IgD-negative memory B cell (primary cell): ENCODE results near the gene XIRP1. TPM values are rescaled to one million over a fixed set of nuclear protein-coding genes. Genes with fewer than 3 reads are reported as not detected.
A peak's percentile ranks its signal among the peaks of the same experiment; 100 is the strongest.
"Not testable (repeated sequence)": the region's sequence is repeated elsewhere in the genome, so short reads cannot be mapped to it uniquely, and the experiment has no call there.

Source experiments
- H3K27ac Mint-ChIP-seq, 3 donors: one replicate each; pipeline ENCODE4 v1.8.0; 2020 to 2022; ENCODE audit warnings: mild to moderate bottlenecking in 3 of 3, mixed read lengths in 3 of 3, moderate library complexity in 1 of 3
- H3K27me3 Mint-ChIP-seq: one replicate; pipeline ENCODE4 v1.8.0; 2021; ENCODE audit warnings: mixed read lengths
- H3K36me3 Mint-ChIP-seq: one replicate; pipeline ENCODE4 v1.8.0; 2020; ENCODE audit warnings: mild to moderate bottlenecking, mixed read lengths
- H3K4me1 Mint-ChIP-seq, 3 donors: one replicate each; pipeline ENCODE4 v1.8.0; 2020 to 2022; ENCODE audit warnings: mixed read lengths in 3 of 3, mild to moderate bottlenecking in 1 of 3
- H3K4me3 Mint-ChIP-seq, 4 donors: one replicate each; pipeline ENCODE4 v1.8.0; 2020 to 2022; ENCODE audit warnings: mild to moderate bottlenecking in 4 of 4, mixed read lengths in 4 of 4, moderate library complexity in 3 of 4
- H3K9me3 Mint-ChIP-seq, 3 donors: one replicate each; pipeline ENCODE4 v1.8.0; 2020 to 2021; ENCODE audit warnings: mixed read lengths in 3 of 3, mild to moderate bottlenecking in 1 of 3
- polyA plus RNA-seq: library from polyadenylated mRNA; unstranded; fragments of 300-500 nt; fragmentation: Illumina TruSeq; gene quantifications from one replicate; pipeline ENCODE4 v1.2.3, GENCODE V29; 2021

XIRP1 gene
- polyA plus RNA-seq, 1 donor from 2014 or later = not detected

DNA sequence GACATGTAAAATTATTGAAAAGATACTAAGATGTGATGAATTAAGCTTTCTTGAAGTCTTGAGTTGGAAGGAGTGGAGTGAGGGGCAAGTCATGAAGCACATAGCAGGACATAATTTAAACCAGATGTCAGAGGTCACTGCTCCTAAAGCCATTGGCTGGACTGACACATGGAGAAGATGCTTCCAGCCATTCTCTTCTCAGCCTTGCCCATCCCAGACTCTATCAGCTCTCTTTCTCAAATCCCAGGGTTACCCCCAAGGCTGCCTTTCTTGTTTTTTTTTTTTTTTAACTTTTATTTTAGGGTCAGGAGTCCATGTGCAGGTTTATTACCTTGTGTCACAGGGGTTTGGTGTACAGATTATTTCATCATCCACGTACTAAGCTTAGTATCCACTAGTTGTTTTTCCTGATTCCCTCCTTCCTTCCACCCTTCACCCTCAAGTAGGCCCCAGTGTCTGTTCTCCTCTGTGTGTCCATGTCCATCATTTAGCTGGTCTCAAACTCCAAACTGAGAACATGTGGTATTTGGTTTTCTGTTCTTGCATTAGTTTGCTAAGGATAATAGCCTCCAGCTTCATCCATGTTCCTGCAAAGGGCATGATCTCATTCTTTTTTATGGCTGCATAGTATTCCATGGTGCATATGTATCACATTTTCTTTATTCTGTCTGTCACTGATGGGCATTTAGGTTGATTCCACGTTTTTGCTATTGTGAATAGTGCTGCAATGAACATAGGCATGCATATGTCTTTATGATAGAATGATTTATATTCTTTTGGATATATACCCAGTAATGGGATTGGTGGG is 18.9 kb downstream of the XIRP1 start:
- peaks cover 0 to 7% (median 6%) of the 10 kb centered on the region in 3 donors for H3K4me1 Mint-ChIP-seq
- H3K4me3 Mint-ChIP-seq = no peak overlapping the region
- no peak overlapping the region for H3K27ac Mint-ChIP-seq
- H3K27me3 Mint-ChIP-seq = peaks cover 4% of the 10 kb centered on the region
- H3K9me3 Mint-ChIP-seq = peaks cover 0 to 2% (median 2%) of the 10 kb centered on the region in 3 donors
- no peaks in the 10 kb centered on the region for H3K36me3 Mint-ChIP-seq

DNA sequence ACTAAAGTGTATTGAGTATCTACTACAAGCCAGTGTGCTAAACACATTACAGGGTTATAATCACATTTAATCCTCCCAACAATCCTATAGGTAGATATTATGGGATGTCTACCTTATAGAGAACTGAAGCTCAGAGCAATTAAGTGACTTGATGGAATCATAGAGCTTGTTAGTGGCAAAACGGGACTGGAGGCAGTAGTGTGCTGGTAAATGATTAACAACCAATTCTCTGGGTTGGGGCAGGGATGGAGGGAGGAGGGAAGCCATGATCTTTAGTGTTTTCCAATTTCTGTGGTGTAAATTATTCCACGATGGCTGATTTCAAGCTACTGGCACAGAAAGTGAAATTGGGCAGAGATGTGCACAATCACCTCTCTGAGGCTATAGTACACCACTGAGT is 20.5 kb downstream of the XIRP1 start:
- Mint-ChIP-seq H3K36me3 (no peaks in the 10 kb centered on the region), H3K27ac (no peak overlapping the region), H3K9me3 (peaks cover 0 to 2% (median 2%) of the 10 kb centered on the region in 3 donors), H3K4me1 (peaks cover 0 to 2% (median 1%) of the 10 kb centered on the region in 3 donors), H3K27me3 (peaks cover 4% of the 10 kb centered on the region), H3K4me3 (peak overlapping the region in 1 of 4 donors; percentile 5)

DNA sequence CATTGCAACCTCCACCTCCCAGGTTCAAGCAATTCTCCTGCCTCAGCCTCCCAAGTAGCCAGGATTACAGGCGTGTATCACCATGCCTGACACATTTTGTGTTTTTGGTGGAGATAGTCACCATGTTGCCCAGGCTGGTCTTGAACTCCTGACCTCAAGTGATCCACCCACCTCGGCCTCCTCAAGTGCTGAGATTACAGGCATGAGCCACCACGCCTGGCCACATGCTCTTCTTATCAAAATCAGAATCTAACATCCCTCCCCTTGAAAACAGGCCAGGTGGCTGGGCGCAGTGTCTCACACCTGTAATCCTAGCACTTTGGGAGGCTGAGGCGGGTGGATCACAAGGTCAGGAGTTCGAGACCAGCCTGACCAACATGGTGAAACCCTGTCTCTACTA is 21.5 kb downstream of the XIRP1 start:
- not testable (repeated sequence) for H3K4me3 Mint-ChIP-seq, H3K27ac Mint-ChIP-seq, H3K36me3 Mint-ChIP-seq, H3K27me3 Mint-ChIP-seq, H3K9me3 Mint-ChIP-seq, H3K4me1 Mint-ChIP-seq

DNA sequence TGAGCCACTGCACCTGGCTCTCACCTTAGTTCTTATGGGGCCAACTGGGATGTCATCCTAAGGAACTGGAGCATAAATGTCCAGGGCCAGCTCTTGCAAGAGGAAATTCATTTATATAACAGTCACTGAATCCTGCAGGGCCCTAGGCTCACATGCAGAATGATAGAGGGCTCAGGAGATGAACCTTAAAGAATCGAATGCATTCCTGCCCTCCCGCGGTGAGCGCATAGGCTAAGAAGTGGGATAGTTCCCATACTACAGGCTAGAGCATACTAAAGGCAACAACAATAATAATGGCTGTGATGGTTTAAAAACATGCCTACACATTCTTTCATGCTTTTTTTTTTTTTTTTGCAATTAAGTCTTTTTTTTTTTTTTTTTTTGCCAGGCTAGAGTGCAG is 21.9 kb downstream of the XIRP1 start:
- peaks cover 0 to 1% (median 0%) of the 10 kb centered on the region in 3 donors for H3K4me1 Mint-ChIP-seq
- peaks cover 0 to 2% (median 0%) of the 10 kb centered on the region in 3 donors for H3K9me3 Mint-ChIP-seq
- no peak overlapping the region for H3K4me3 Mint-ChIP-seq
- no peak overlapping the region for H3K27ac Mint-ChIP-seq
- peaks cover 4% of the 10 kb centered on the region for H3K27me3 Mint-ChIP-seq
- no peaks in the 10 kb centered on the region for H3K36me3 Mint-ChIP-seq

DNA sequence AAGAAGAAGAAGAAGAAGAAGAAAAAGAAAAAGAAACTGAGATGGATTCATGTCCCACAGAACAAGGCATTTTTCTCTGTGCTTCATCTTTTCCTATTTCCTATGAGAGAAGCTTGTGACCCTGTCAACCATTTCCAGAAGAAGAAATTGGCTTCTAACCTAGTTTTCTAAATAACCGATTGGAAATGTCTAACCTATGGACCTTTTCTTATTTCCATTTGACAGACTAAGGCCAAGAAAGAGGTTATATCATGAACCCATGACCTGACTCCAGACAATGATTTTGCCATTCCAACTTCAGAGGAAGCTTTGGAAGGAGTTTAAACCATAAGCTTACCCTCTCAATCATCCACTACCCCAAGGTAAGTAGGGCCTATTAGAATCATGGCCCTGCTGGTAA is 22.7 kb downstream of the XIRP1 start:
- Mint-ChIP-seq H3K27me3 (peaks cover 3% of the 10 kb centered on the region), H3K4me3 (no peak overlapping the region), H3K4me1 (peaks cover 0 to 1% (median 0%) of the 10 kb centered on the region in 3 donors), H3K9me3 (peaks cover 0 to 2% (median 0%) of the 10 kb centered on the region in 3 donors), H3K27ac (no peak overlapping the region), H3K36me3 (no peaks in the 10 kb centered on the region)

DNA sequence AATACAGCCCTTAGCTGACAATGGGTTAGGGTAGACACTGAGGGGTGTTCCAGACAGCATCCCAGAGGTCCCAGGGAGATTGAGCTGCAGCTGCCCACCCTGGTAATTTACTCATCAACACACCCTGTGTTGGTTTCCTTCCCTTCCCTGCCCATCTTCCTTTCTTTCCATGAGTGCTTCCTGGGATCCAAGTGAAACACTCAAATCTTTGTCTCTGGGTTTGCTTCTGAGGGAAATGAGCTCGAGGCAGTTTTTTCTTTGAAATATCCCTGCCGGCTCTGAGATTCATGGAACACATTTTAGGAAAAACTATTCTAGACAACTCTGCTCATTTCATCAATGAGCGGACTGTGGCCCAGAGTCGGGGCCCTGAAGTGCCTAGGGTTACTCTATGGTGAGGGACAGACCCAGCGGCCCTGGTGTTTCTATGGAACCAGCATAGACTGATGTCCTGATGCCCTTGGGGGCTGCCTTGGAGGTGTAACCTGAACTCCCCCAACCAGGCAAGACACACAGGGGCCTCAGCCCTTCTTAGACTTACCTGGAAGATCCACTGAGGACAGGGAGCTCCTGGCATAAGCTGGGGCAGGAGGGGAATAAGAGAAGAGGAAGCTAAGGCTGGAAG is 24.1 kb downstream of the XIRP1 start:
- Mint-ChIP-seq H3K27ac (no peak overlapping the region), H3K4me1 (no peaks in the 10 kb centered on the region), H3K4me3 (no peak overlapping the region), H3K9me3 (no peaks in the 10 kb centered on the region), H3K36me3 (no peaks in the 10 kb centered on the region), H3K27me3 (peaks cover 1% of the 10 kb centered on the region)

DNA sequence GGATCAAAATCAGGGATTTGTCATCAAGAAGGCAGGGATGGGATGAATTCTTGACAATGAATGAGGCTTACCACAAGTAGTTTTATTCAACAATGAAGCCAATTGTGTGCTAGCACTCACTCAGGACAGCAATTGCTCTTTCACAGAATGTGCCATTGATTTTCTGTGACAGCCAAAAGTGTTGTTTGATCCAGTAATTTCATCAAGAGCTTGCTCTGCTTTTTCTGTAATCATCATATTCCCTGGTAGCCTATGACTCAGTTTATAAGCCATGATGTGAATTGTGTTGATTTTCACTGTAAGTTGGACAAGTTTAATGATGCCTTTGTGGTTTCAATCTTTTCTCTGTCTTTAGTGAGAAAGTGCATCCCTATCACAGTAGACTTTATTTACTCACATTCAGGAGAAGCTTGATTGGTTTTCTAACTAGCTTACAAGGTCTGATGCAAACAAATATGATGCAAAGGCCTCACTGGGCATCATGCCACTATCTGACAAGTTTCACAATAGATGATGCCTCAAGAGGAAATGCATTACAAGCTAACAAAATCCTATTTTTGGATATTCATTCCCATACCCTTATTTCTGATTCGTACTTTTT is 25.4 kb downstream of the XIRP1 start:
- H3K27ac Mint-ChIP-seq = no peak overlapping the region
- H3K4me3 Mint-ChIP-seq = no peak overlapping the region
- peaks cover 3% of the 10 kb centered on the region for H3K27me3 Mint-ChIP-seq
- no peaks in the 10 kb centered on the region for H3K4me1 Mint-ChIP-seq
- no peaks in the 10 kb centered on the region for H3K36me3 Mint-ChIP-seq
- no peaks in the 10 kb centered on the region for H3K9me3 Mint-ChIP-seq

DNA sequence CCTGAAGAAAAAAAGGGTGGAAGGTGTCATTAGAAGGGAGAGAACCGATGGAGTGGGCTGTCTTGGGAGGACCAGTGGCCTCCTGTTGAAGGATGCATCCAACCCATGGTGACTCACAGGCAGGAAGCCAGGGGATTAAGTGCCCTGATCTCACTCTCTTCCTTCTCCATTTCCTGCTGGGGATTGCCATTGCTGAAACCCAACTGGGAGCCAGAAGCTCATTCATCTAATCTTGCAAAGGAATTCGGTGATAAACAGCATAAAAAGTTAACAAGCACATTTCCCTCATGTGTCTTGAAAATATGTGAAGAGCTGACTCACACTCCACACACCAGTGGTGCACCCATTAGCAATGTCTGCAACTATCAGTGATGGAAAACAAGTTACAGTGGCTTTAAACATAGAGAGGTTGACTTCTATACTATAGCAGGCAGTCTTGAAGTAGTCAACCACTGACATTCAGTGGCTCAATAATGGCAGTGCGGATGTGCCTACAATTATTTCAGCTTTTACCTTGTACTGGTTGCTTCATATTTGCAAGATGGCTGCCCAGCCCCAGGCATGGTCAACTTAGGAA is 26.2 kb downstream of the XIRP1 start:
- no peaks in the 10 kb centered on the region for H3K36me3 Mint-ChIP-seq
- no peak overlapping the region for H3K27ac Mint-ChIP-seq
- no peak overlapping the region for H3K4me3 Mint-ChIP-seq
- no peaks in the 10 kb centered on the region for H3K9me3 Mint-ChIP-seq
- H3K4me1 Mint-ChIP-seq = no peaks in the 10 kb centered on the region
- H3K27me3 Mint-ChIP-seq = peaks cover 3% of the 10 kb centered on the region

DNA sequence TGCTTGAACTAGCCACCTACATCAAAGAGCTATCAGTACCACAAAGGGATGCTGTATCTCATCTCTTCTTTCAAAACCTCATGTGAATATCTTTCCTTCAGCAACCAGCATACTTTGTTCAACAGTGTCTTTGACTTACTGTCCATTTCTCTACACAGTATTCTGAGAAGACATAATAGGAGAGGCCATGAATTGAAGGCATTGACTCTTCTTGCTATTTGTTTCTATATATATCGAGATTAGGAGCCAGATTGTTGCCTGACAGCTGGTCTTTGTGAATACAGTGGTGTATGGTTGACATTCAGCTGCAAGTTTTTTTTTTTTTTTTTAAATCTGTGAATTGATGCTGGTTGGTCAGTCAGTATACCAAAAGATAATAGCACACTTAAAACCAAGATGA is 26.9 kb downstream of the XIRP1 start:
- H3K4me3 Mint-ChIP-seq = no peak overlapping the region
- peaks cover 3% of the 10 kb centered on the region for H3K27me3 Mint-ChIP-seq
- no peak overlapping the region for H3K27ac Mint-ChIP-seq
- H3K9me3 Mint-ChIP-seq = no peaks in the 10 kb centered on the region
- no peaks in the 10 kb centered on the region for H3K36me3 Mint-ChIP-seq
- H3K4me1 Mint-ChIP-seq = no peaks in the 10 kb centered on the region

DNA sequence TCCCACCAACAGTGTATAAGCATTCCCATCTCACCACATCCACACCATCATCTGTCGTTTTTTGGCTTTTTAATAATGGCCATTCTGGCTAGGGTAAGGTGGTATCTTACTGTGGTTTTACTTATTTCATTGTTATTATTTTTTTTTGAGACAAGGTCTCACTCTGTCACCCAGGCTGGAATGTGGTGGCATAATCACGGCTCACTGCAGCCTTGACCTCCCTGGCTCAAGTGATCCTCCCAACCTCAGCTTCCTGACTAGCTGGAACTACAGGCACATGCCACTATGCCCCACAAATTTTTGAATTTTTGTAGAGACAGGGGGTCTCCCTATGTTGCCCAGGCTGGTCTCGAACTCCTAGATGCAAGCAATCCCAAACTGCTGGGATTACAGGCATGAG is 28.0 kb downstream of the XIRP1 start:
- no peaks in the 10 kb centered on the region for H3K9me3 Mint-ChIP-seq
- peaks cover 3% of the 10 kb centered on the region for H3K27me3 Mint-ChIP-seq
- no peaks in the 10 kb centered on the region for H3K4me1 Mint-ChIP-seq
- no peak overlapping the region for H3K27ac Mint-ChIP-seq
- H3K36me3 Mint-ChIP-seq = no peaks in the 10 kb centered on the region
- H3K4me3 Mint-ChIP-seq = no peak overlapping the region

DNA sequence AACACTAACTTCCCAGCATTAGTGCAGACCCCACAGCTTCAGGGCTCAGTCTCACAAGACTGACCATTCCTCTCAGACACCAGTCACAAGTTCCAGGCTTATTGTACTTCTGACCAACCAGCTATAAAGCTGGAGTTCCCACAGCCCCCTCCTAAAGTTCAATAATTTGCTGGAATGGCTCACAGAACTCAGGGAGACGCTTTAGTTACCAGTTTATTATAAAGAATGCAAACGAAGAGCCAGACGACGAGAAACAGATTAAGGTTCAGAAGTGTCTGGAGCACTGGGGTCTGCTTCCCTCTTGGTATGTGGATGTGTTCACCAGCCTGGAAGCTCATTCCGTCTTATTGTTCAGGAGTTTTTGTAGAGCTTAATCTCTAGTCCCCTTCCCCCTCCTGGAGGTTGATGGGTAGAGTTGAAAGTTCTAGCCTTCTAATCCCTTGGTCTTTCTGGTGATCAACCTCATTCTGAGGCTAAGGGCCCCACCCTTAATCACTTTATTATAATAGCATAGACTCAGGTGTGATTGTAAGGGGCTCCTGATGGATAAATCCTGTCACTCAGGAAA is 34.2 kb downstream of the XIRP1 start:
- Mint-ChIP-seq H3K36me3 (no peaks in the 10 kb centered on the region), H3K4me3 (peak overlapping the region in 1 of 4 donors; percentile 46), H3K27ac (peak overlapping the region in 1 of 3 donors; percentile 54), H3K9me3 (no peaks in the 10 kb centered on the region), H3K27me3 (peaks cover 1% of the 10 kb centered on the region), H3K4me1 (peaks cover 0 to 2% (median 0%) of the 10 kb centered on the region in 3 donors)

DNA sequence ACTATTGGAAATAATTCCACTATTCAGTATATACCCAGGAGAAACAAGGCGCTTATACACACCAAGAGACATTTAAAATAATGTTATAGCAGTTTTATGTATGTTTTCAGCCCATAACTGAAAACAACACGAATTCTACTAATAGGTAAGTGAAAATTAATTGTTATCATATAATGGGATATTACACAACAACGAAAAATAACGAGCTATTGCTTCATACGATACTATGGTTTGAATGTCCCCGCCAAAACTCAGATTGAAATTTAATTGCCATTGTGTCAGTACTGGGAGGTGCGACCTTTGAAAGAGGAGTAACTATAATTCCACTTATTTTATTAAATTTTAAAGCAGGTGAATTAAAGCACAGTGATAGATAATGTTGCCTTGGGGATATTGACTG is 35.0 kb downstream of the XIRP1 start:
- H3K4me1 Mint-ChIP-seq = peaks cover 2 to 4% (median 4%) of the 10 kb centered on the region in 3 donors
- peak overlapping the region in 1 of 4 donors; percentile 46 for H3K4me3 Mint-ChIP-seq
- no peaks in the 10 kb centered on the region for H3K27me3 Mint-ChIP-seq
- no peaks in the 10 kb centered on the region for H3K36me3 Mint-ChIP-seq
- H3K27ac Mint-ChIP-seq = peak overlapping the region in 1 of 3 donors; percentile 54
- H3K9me3 Mint-ChIP-seq = no peaks in the 10 kb centered on the region

DNA sequence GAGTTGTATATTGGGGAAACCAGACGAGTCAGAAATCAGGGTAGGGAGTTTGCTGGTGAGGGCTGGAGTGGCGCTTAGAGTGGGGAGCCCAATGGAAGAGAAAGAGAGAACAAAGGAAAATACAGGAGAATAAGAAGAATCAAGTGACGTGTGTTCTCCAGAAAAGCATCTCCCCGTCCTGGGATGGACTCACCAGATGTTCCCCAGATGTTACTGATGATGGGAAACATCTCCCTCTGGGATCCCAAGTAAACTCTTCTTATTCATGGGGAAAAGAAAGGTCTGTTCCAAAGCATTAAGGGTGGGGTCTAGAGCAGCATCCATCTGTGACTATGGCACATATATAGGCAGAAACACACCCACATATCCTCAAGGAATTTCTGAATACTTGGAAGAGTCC is 36.0 kb downstream of the XIRP1 start:
- peak overlapping the region in 1 of 3 donors; percentile 89 for H3K27ac Mint-ChIP-seq
- no peaks in the 10 kb centered on the region for H3K36me3 Mint-ChIP-seq
- peak overlapping the region in 1 of 4 donors; percentile 75 for H3K4me3 Mint-ChIP-seq
- H3K9me3 Mint-ChIP-seq = no peaks in the 10 kb centered on the region
- peaks cover 4 to 11% (median 10%) of the 10 kb centered on the region in 3 donors for H3K4me1 Mint-ChIP-seq
- peaks cover 1% of the 10 kb centered on the region for H3K27me3 Mint-ChIP-seq

DNA sequence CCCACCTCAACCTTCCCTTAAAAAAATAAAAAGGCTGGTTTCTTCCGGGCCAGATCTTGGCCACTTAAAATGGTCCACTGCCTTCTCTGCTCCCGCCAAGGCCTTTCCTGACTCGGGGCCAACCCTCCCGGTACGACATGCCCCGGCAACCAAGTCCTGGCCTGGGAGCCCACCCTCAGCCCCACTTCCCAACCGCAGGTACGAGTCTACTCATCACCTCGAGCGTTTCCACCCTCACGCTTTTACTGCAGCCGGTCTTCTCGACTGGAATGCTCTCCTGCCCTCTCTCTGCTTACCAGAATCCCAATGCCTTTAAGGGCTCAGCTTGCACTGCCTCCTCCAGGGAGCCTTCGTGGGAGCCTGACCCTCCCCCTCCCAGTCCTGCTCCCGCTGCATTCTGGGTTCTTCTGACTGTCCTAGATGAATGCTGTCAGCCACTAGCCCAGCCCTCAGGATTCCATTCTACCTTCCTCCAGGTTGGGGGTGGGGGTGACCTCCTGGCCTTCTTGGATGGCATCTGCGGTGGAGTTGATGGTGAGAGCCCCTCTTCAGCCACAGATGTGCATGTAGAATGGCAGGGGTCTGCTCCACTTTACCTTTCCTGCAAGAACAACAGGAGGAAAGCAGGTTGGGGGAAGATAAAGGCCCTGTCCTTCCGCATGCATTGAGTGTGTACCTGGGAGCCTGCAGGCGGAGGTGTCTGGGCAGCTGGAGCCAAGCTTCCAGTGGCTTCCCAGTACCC is 37.9 kb downstream of the XIRP1 start:
- peaks cover 19 to 31% (median 29%) of the 10 kb centered on the region in 3 donors for H3K4me1 Mint-ChIP-seq
- no peaks in the 10 kb centered on the region for H3K36me3 Mint-ChIP-seq
- H3K4me3 Mint-ChIP-seq = peak overlapping the region; percentile 77 to 92 (median 82)
- peak overlapping the region; percentile 89 to 95 (median 89) for H3K27ac Mint-ChIP-seq
- peaks cover 1% of the 10 kb centered on the region for H3K27me3 Mint-ChIP-seq
- no peaks in the 10 kb centered on the region for H3K9me3 Mint-ChIP-seq
